ENCODE data around the gene JPH3.
A peak's percentile ranks its signal among the peaks of the same experiment; 100 is the strongest.

JPH3 gene

GRCh38 chr16:87628246-87628923, 26.1 kb downstream of the JPH3 start:
- DNase-seq = no peak

GRCh38 chr16:87628940-87629339, 26.6 kb downstream of the JPH3 start:
- DNase-seq = no peak

GRCh38 chr16:87631067-87631466, 28.8 kb downstream of the JPH3 start:
- DNase-seq = no peak

GRCh38 chr16:87634411-87634810, 32.1 kb downstream of the JPH3 start:
- DNase-seq = no peak

GRCh38 chr16:87635541-87636049, 33.3 kb downstream of the JPH3 start:
- DNase-seq = peak; percentile 74

DNA sequence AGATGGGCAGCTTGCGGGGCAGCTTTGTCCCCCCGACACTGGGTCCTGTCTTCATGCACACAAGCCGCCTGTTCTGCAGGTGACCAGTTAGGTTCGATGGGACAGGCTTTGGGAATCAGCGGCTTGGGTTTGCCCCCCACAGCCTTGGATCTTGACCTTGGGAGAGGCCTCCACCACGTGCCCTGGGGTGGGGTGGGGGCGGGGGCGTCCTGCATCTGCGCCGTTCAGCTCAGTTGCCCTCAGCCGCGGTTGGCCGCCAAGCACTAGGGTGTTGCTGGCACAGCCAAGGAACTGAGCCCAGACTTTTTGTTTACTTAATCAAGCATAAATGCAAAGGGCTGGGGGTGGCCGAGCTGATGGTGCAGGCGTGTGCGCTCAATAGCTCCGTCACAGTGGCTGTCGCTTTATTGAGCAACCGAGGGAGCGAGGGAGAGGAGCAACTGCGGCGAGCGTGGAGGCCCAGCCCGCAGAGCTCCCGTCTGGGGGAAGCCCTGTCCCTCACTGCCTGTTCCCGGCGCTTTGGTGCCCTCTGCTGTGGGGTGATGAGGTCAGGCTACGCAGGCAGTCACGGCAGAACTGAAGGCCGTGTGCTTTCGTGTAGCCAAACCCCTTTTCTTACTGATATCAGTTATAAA, 33.9 kb downstream of the JPH3 start:
- DNase-seq = peak; percentile 89

DNA sequence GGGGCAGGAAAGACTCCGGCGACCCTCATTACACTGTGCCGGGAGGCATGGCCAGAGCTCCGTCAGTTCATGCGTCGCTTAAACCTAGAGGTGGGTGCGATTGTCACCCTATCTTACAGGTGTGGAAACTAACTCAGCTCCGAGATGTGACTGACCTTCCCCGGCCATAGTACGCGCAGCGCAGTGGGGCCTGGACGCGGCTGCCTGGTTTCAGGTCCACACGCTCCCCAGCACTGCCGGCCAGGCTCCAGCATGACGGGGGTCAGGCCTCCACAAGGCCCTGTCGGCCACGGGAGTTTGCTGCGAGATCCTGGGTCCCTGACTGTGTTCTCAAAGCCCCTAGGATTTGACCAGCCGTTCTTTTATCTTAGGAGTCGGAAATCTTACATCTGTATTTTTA, 34.4 kb downstream of the JPH3 start:
- no peak for DNase-seq

DNA sequence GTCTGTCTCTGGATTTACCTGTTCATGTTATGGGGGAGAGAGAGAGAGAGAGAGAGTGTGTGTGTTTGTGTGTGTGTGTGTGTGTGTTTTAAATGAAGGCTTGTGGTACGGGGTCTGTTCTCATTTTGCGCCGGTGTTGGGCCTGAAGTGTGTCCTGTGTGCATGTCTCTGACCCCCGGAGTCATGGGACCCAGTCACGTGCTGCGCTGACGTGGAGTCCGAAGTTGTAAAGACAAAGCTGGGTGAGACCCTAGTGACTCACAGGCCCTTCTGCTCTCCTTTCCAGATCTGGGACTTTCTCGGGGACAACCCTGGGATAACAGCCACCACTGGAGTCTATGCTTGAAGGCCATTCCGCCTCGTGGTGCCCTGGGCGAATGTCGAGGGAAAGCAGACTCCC, 35.0 kb downstream of the JPH3 start:
- DNase-seq = no peak

GRCh38 chr16:87638736-87639135, 36.4 kb downstream of the JPH3 start:
- no peak for DNase-seq

DNA sequence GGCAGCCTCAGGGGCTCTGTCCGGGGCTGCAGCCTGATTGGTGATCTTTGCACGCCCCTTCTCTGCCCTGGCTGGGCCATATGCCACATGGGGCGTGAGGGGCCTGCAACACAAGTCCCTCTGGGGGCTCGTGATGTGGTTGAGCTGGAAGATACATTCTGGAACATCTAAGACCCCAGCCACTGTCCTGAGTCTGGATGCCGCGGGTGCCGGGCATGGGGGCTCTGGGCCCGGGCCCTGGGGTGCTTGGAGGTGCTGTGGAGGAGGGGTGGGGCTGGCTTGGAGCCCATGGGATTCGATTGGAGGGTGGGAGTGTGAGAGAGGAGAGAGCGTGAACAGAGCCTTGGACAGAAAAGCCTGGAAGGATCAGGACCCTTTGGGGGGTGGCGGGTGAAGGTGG, 39.4 kb downstream of the JPH3 start:
- DNase-seq = no peak

- no peak for DNase-seq
Observed at GRCh38 chr16:87642491-87642890, 40.2 kb downstream of the JPH3 start.

DNA sequence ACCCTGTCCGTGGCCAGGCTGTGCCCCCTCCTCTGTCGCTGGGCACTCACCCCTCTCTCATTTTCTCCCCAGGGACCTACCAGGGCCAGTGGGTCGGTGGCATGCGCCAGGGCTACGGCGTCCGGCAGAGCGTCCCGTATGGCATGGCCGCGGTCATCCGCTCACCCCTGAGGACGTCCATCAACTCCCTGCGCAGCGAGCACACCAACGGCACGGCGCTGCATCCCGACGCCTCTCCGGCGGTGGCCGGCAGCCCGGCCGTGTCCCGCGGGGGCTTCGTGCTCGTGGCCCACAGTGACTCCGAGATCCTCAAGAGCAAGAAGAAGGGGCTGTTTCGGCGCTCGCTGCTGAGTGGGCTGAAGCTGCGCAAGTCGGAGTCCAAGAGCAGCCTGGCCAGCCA, 41.9 kb downstream of the JPH3 start:
- no peak for DNase-seq

DNA sequence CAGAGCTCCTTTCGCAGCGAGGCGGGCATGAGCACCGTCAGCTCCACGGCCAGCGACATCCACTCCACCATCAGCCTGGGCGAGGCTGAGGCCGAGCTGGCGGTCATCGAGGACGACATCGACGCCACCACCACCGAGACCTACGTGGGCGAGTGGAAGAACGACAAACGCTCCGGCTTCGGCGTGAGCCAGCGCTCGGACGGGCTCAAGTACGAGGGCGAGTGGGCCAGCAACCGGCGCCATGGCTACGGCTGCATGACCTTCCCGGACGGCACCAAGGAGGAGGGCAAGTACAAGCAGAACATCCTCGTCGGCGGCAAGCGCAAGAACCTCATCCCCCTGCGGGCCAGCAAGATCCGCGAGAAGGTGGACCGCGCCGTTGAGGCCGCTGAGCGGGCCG, 42.3 kb downstream of the JPH3 start:
- no peak for DNase-seq

DNA sequence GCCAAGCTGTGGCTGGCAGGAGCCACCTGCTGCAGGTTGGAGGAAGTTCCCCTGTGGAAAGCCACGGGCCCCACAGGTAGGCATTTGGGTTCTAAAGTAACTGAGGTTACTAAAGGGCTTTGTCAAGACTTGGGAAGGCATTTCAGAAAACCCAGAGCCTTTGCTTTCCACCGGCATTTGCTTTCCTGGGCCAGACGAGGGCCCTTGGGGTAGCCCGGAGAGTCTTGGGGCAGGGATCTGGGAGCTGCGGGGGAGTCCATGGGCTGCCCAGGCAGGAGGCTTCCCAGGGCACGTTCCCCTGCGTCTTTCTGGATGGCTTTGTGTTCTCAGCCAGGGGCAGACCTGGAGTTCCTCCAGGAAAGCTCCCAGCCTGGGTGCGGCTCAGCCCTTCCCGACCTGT, 43.5 kb downstream of the JPH3 start:
- no peak for DNase-seq

DNA sequence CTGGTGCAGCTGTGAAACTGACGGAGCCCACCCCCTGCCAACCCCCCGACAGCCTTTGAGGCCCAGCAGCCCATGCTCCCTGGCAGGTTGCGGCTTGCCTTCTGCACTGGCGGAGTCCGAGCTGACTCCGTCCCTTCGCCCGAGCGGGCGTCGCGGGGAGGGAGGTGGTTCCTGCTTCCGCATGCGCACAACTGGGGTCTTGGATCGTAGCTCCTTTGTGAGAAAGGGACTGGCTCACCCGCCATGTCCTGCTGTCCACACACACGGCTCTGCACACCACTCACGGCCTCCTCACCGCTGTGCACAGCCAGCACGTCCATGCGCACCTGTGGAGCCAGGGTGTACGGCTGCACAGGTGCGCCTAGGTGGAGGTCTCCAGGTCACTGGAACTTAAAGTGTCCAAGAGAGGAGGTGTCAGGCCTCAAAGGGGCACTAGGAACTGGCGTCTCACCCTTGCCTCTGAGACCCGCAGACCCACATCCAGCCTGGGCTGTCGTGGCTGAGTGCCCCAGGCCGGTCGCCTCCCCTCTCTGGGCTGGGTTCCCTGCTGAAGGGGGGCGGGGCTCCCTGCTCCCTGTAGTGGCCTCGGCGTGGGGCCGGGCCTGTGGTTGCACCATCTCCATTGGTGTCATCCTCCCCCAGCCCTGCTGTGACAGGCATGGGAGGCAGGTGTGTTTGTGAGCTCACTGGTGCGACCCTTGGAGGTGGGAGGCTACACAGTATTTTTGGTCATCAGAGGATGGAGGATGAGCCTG, 45.3 kb downstream of the JPH3 start:
- DNase-seq = no peak

DNA sequence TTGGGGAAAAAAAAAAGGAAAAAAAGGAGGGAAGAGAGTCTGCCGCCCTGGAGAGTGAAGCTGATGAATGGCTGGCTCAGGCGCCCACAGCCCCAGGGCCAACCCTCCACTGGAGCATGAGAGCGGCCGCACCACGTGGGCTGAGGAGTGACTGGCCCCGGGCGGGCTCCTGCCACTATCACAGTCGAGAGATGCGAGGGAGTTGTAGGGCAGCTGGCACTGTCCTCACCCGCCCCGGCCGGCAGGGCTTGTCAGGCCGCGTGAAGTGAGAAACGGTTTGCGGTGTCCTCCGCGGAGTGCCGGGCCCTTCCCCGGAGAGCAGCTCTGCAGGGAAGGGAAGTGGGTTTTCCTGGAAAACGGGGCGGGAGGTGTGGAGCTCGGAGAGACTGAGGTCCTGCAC, 45.9 kb downstream of the JPH3 start:
- no peak for DNase-seq

GRCh38 chr16:87648698-87649487, 46.6 kb downstream of the JPH3 start:
- no peak for DNase-seq

GRCh38 chr16:87652386-87652785, 50.1 kb downstream of the JPH3 start:
- no peak for DNase-seq

- DNase-seq = no peak
Observed at GRCh38 chr16:87652799-87653198, 50.5 kb downstream of the JPH3 start.

DNA sequence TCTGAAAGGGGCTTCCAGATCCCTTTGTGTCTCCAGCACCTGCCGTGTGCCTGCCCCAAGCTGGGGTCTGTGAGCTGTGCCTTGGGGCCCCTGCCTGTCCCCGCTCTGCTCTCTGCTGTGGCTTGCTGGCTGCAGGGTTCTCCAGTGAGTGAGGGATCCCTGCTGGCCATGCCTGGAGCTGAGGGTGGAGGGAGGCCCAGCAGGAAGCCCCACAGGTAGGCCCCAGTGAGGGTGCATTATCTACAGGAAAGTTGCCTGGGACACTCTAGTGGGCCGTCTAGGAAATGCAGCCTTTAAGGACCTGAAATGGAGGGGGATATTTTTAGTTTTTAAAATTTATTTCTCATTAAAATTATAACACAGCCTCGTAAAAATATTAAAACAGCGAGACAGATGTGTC, 50.9 kb downstream of the JPH3 start:
- DNase-seq = peak; percentile 14

DNA sequence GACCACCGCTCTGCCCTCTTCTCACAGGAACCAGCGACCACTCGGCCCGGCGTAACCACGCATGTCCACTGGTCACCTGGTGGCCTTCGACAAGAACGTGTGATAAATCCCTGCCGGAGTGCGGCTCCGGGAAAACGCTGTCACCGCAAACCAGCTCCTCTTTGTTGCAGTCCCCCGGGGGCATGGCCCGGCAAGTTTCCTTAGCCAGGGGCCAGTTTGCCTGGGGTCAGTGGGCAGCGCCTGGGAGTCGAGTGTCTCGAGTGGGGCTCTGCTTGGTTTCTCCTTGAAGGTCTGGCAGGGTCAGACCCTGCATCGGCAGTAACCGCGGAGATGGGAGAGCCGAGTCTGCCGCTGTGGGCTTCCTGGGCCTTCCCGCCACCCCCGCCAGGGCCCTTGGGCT, 52.5 kb downstream of the JPH3 start:
- DNase-seq = no peak

DNA sequence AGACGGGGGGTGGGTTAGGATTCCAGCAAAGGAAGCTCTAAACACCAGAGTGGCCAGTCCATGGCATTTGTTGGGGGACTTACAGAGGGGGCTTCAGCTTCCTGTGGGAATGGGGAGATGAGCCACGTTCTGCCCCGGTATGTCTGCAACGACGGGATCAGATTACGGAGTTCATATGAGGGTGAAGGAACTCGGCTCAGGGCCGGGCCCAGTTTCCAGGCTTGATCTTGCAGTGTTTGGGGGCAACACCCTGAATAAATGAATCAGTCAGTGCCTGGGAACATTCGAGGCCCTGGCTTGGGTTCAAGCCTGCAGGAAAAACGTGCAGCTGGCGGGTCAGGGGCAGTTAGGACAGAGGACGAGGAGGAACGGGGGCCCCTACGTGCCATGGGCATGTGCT, 54.0 kb downstream of the JPH3 start:
- no peak for DNase-seq

DNA sequence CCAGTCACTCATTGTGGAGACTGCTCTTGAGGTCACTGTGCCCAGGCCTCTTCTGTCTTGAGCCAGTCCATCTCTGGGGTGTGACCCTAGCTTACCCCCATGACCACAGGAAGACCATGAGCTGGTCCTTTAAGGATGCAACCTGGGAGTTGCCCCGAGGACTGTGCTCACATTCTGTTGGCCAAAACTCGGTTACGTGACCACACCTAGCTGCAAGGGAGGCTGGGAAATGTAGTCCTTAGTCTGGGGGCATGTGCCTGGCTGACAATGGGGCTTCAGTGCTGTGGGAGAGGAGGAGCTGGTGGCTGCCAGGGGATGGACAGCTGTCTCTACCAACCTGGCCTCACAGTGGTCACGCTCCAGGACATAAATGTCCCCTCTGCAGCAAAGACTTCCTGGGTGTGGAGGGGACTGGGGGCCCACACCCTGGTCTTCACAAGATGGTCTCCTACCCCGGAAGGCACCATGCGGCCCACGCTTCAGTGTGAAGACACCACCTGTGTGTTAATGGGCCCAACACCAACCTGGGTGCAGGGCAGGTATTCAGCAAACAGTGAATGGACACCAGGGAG, 55.4 kb downstream of the JPH3 start:
- peak; percentile 60 for DNase-seq
